ENCODE results near the gene MTO1. TPM values are rescaled to one million over a fixed set of nuclear protein-coding genes. Genes with fewer than 3 reads are reported as not detected.
"Not testable (repeated sequence)": the region's sequence is repeated elsewhere in the genome, so short reads cannot be mapped to it uniquely, and the experiment has no call there.

The MTO1 gene
- total RNA-seq, 1 experiment from 2014 or later = 22.6 TPM

GRCh38 chr6:73519926-73520687 is 58.6 kb downstream of the MTO1 start:
- peak; percentile 76 for DNase-seq (ENCODE audit: low read depth, low spot score)

GRCh38 chr6:73520688-73521350 is 59.3 kb downstream of the MTO1 start, which contains the start of gene EEF1A1:
Gene EEF1A1 (minus strand): TSS chr6:73521032. CDS start chr6:73520026, 1,006 bp downstream.
- DNase-seq (ENCODE audit: low read depth, low spot score) = peak; percentile 99
- in situ Hi-C loops (cut with HindIII; ENCODE audit: low pct_unique_long_range_greater_than_20kb, low sequenced_read_pairs) = no loop called here

More at GRCh38 chr6:73519926-73520687, 58.6 kb downstream of the MTO1 start:
- in situ Hi-C loops (cut with HindIII; ENCODE audit: low pct_unique_long_range_greater_than_20kb, low sequenced_read_pairs) = no loop called here

- in situ Hi-C loops (cut with HindIII; ENCODE audit: low pct_unique_long_range_greater_than_20kb, low sequenced_read_pairs) = no loop called here
- DNase-seq (ENCODE audit: low read depth, low spot score) = peak; percentile 73
Observed at GRCh38 chr6:73521351-73521985, 59.9 kb downstream of the MTO1 start.

- DNase-seq (ENCODE audit: low read depth, low spot score) = peak; percentile 47
- in situ Hi-C loops (cut with HindIII; ENCODE audit: low pct_unique_long_range_greater_than_20kb, low sequenced_read_pairs) = no loop called here
Observed at GRCh38 chr6:73523434-73524123, 62.0 kb downstream of the MTO1 start.

GRCh38 chr6:73525546-73526330 is 64.2 kb downstream of the MTO1 start:
- in situ Hi-C loops (cut with HindIII; ENCODE audit: low pct_unique_long_range_greater_than_20kb, low sequenced_read_pairs) = no loop called here
- DNase-seq (ENCODE audit: low read depth, low spot score) = no peak

GRCh38 chr6:73528897-73529296 is 67.4 kb downstream of the MTO1 start:
- no peak for DNase-seq (ENCODE audit: low read depth, low spot score)
- in situ Hi-C loops (cut with HindIII; ENCODE audit: low pct_unique_long_range_greater_than_20kb, low sequenced_read_pairs) = no loop called here

- no peak for DNase-seq (ENCODE audit: low read depth, low spot score)
- in situ Hi-C loops (cut with HindIII; ENCODE audit: low pct_unique_long_range_greater_than_20kb, low sequenced_read_pairs) = no loop called here
Observed at GRCh38 chr6:73532293-73532692, 70.8 kb downstream of the MTO1 start.

- in situ Hi-C loops (cut with HindIII; ENCODE audit: low pct_unique_long_range_greater_than_20kb, low sequenced_read_pairs) = no loop called here
Observed at GRCh38 chr6:73534628-73535027, 73.1 kb downstream of the MTO1 start.

GRCh38 chr6:73537677-73538076 is 76.1 kb downstream of the MTO1 start:
- peak; percentile 31 for DNase-seq (ENCODE audit: low read depth, low spot score)
- in situ Hi-C loops (cut with HindIII; ENCODE audit: low pct_unique_long_range_greater_than_20kb, low sequenced_read_pairs) = no loop called here

More at GRCh38 chr6:73534628-73535027, 73.1 kb downstream of the MTO1 start:
- no peak for DNase-seq (ENCODE audit: low read depth, low spot score)

- in situ Hi-C loops (cut with HindIII; ENCODE audit: low pct_unique_long_range_greater_than_20kb, low sequenced_read_pairs) = no loop called here
- no peak for DNase-seq (ENCODE audit: low read depth, low spot score)
Observed at GRCh38 chr6:73538116-73538779, 76.7 kb downstream of the MTO1 start.

- in situ Hi-C loops (cut with HindIII; ENCODE audit: low pct_unique_long_range_greater_than_20kb, low sequenced_read_pairs); DNase-seq (ENCODE audit: low read depth, low spot score): not testable (repeated sequence)
Observed at GRCh38 chr6:73542481-73542880, 80.9 kb downstream of the MTO1 start.

GRCh38 chr6:73542891-73543290 is 81.4 kb downstream of the MTO1 start:
- in situ Hi-C loops (cut with HindIII; ENCODE audit: low pct_unique_long_range_greater_than_20kb, low sequenced_read_pairs) = no loop called here
- no peak for DNase-seq (ENCODE audit: low read depth, low spot score)

GRCh38 chr6:73547036-73547435 is 85.5 kb downstream of the MTO1 start:
- in situ Hi-C loops (cut with HindIII; ENCODE audit: low pct_unique_long_range_greater_than_20kb, low sequenced_read_pairs) = no loop called here
- no peak for DNase-seq (ENCODE audit: low read depth, low spot score)

- no peak for DNase-seq (ENCODE audit: low read depth, low spot score)
- in situ Hi-C loops (cut with HindIII; ENCODE audit: low pct_unique_long_range_greater_than_20kb, low sequenced_read_pairs) = no loop called here
Observed at GRCh38 chr6:73548458-73549446, 87.2 kb downstream of the MTO1 start.

GRCh38 chr6:73551115-73551514 is 89.6 kb downstream of the MTO1 start:
- in situ Hi-C loops (cut with HindIII; ENCODE audit: low pct_unique_long_range_greater_than_20kb, low sequenced_read_pairs); DNase-seq (ENCODE audit: low read depth, low spot score): not testable (repeated sequence)

Data from SK-MEL-5 (cell line).